ENCODE results near the gene PRKAR1B. TPM values are rescaled to one million over a fixed set of nuclear protein-coding genes. Genes with fewer than 3 reads are reported as not detected.
"Not testable (repeated sequence)": the region's sequence is repeated elsewhere in the genome, so short reads cannot be mapped to it uniquely, and the experiment has no call there.

Gene PRKAR1B
- total RNA-seq, 2 donors from 2014 or later, result 15.8 to 19.8 TPM

GRCh38 chr7:563629-564170, 163.4 kb downstream of the PRKAR1B start:
- DNase-seq (no peak), ATAC-seq (no peak)
- intact Hi-C loops (cut with DNase I), result no loop called here

- DNase-seq (no peak), ATAC-seq (no peak)
- intact Hi-C loops (cut with DNase I), result no loop called here
Observed at GRCh38 chr7:562789-563628, 164.1 kb downstream of the PRKAR1B start.

- DNase-seq (no peak), ATAC-seq (no peak)
- intact Hi-C loops (cut with DNase I), result no loop called here
Observed at GRCh38 chr7:562374-562675, 164.8 kb downstream of the PRKAR1B start.

GRCh38 chr7:561631-562373, 165.3 kb downstream of the PRKAR1B start:
- intact Hi-C loops (cut with DNase I), result no loop called here
- ATAC-seq, result no peak
- no peak for DNase-seq

- intact Hi-C loops (cut with DNase I), result no loop called here
- DNase-seq (no peak), ATAC-seq (no peak)
Observed at GRCh38 chr7:560966-561630, 166.0 kb downstream of the PRKAR1B start.

- no peak for DNase-seq
- intact Hi-C loops (cut with DNase I), result no loop called here
- no peak for ATAC-seq
Observed at GRCh38 chr7:559396-559705, 167.7 kb downstream of the PRKAR1B start.

- intact Hi-C loops (cut with DNase I), result no loop called here
- no peak for DNase-seq
- ATAC-seq, result peak; percentile 67 to 70
Observed at GRCh38 chr7:557558-557881, 169.6 kb downstream of the PRKAR1B start.

GRCh38 chr7:556837-557557, 170.1 kb downstream of the PRKAR1B start:
- no peak for ATAC-seq

DNA sequence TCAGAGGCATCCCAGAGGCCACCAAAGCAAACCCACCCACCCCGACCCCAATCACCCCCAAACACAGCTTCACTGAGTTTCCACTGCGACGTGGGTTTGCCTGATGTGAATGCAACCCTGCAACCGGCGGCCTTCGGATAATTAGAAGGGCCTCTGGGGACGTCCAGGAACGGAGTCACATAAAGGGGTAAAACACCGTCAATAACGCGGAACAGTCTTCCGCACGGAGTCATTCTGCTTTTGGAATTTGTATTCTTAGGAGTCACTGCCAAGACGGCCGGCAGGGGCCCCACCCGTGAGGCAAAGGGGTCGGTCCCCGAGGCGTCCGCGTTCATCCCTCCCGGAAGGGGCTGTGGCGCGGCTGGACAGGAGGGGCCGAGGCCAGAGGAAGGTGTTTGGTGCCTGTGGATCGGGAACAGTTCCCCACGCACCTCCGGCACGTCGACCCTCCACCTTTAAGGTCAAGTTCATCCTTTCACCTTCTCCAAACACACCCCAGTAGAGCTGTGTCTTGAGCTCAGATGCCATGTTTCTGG, 170.7 kb downstream of the PRKAR1B start:
- no peak for ATAC-seq
- no peak for DNase-seq
- intact Hi-C loops (cut with DNase I), result no loop called here

More at GRCh38 chr7:556837-557557, 170.1 kb downstream of the PRKAR1B start:
- no peak for DNase-seq
- intact Hi-C loops (cut with DNase I), result no loop called here

DNA sequence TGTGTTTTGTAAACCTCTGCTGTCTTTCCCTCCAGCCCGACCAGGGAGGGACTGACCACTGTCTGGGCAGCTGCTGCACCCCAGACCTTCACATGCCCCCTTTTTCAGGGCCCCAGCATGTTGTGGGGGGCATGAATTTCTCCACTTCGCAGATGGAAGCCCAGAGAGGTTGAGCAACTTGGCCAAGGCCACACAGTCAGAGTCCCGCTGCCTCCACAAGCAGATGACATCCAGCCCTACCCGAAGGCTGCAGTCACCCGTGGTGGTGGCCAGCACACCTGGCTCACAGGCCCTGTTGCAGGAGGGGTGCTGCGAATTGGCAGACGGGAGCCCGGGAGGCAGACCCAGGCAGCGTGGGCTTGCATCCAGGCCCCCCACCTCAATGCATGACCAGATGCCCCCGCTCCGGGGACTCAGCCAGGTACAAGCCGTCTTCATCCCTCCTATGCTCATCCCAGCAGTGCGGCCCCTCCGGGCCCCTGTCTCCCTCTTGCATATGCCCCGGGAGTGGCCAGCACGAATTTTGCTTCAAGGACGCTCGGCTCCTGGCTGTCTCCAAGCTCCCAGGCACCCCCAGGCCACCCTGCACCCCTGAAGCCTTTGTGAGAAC, 171.4 kb downstream of the PRKAR1B start:
- DNase-seq (no peak), ATAC-seq (no peak)
- intact Hi-C loops (cut with DNase I), result no loop called here

- ATAC-seq, result no peak
- no peak for DNase-seq
- intact Hi-C loops (cut with DNase I), result no loop called here
Observed at GRCh38 chr7:553636-554111, 173.4 kb downstream of the PRKAR1B start.

DNA sequence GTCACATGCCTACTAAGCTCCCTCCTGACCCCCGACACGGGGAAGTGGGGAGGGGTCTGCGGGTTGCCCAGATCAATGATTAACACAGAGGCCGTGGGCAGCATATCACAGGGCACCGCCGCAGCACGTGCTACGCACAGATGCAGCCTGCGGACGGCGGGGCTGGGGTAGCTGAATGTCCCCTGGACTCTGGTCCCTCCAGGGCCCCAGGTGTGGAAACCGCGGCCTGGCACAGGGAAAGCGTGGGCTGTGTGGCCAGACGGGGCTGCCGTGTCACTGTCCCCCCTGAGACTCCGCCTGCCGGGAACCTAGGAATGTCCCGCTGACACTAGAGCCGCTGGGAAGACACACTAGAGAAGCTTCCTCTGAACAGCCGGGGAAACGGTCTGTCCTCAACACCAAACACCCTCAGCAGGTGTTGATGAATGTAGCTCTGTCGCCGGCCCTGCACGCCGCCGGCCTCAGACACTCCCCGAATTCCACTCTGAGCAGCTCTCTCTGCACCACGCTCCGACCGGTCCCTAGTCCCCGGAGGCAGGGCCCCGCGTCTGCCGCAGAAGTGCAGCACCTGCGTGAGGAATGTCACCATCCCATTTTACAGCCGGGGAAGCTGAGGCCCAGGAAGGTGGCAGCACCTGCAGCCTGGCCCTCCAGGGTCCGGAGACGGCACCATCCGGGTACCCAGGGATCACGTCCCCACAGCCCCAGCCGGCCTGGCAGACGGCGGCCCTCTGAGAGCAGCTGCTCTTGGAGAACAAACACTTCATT, 174.0 kb downstream of the PRKAR1B start:
- no peak for DNase-seq

GRCh38 chr7:552151-552867, 174.8 kb downstream of the PRKAR1B start:
- ATAC-seq; intact Hi-C loops (cut with DNase I); DNase-seq: not testable (repeated sequence)

More for the DNA sequence above, 174.0 kb downstream of the PRKAR1B start:
- ATAC-seq, result no peak
- intact Hi-C loops (cut with DNase I), result no loop called here

DNA sequence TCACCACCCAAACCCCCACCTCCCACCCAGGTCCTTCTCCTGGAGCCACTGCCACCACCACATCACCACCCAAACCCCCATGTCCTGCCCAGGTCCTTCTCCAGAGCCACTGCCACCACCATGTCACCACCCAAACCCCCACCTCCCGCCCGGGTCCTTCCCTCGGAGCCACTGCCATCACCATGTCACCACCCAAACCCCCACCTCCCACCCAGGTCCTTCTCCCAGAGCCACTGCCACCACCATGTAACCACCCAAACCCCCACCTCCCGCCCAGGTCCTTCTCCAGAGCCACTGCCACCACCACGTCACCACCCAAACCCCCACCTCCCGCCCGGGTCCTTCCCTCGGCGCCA, 175.5 kb downstream of the PRKAR1B start:
- DNase-seq; intact Hi-C loops (cut with DNase I); ATAC-seq: not testable (repeated sequence)

DNA sequence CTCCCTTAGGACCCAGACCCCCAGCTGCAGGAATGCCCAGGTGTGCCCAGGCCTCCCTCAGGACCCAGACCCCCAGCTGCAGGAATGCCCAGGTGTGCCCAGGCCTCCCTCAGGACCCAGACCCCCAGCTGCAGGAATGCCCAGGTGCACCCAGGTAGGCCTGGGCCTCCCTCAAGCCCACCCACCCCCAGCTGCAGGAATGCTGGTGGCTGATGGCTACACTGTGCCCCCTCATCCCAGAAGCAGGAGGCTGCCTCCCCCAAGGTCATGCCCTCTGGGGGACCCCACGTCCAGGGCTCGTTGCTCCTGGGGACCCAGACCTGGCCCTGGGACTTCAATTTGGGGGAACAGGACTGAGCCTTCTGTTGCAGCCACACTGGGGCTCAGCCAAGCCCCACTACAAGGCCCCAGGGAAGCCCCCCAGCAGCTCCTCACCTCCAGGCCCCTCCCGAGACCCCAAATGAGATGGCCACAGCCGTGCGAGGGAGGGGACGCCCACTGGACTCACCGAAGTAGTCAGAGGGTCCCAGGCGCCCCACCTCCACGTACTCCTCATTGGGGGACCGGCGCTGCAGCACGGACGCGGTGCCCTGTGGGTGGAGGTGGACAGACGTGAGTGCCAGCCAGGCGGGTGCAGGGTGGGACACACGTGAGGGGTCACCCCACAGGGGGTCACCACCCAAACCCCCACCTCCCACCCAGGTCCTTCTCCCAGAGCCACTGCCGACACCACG, 176.0 kb downstream of the PRKAR1B start:
- intact Hi-C loops (cut with DNase I), result no loop called here
- ATAC-seq (no peak), DNase-seq (no peak)

GRCh38 chr7:549891-550625, 177.0 kb downstream of the PRKAR1B start:
- DNase-seq (no peak), ATAC-seq (no peak)
- intact Hi-C loops (cut with DNase I), result no loop called here

Data from left cardiac atrium (tissue), 4 donors.